ENCODE data around the gene NDNF.

GRCh38 chr4:121054373-121054772 is 18.0 kb downstream of the NDNF start:
- no peak for TF ChIP-seq CTCF (conservative IDR thresholded peaks at IDR 0.05; ENCODE audit: low read length)
- no peak for TF ChIP-seq EZH2phosphoT487 (IDR thresholded peaks at IDR 0.05; ENCODE audit: borderline replicate concordance)

Data from Loucy (cell line).